Measurements from ENCODE around the gene JARID2.

Gene JARID2

GRCh38 chr6:15356179-15356578 lies 110.3 kb downstream of the JARID2 start:
- no peak for DNase-seq (ENCODE audit: low read depth in 2 of 2)

- no peak for DNase-seq (ENCODE audit: low read depth in 2 of 2)
These were observed 111.1 kb downstream of the JARID2 start for GRCh38 chr6:15356937-15357336.

GRCh38 chr6:15357782-15358181 lies 111.9 kb downstream of the JARID2 start:
- no peak for DNase-seq (ENCODE audit: low read depth in 2 of 2)

- no peak for DNase-seq (ENCODE audit: low read depth in 2 of 2)
These were observed 112.9 kb downstream of the JARID2 start for GRCh38 chr6:15358579-15359327.

GRCh38 chr6:15359335-15359862 lies 113.5 kb downstream of the JARID2 start:
- DNase-seq (ENCODE audit: low read depth in 2 of 2), result no peak

GRCh38 chr6:15360300-15360699 lies 114.4 kb downstream of the JARID2 start:
- no peak for DNase-seq (ENCODE audit: low read depth in 2 of 2)

- DNase-seq (ENCODE audit: low read depth in 2 of 2), result no peak
These were observed 115.3 kb downstream of the JARID2 start for GRCh38 chr6:15361197-15361596.

GRCh38 chr6:15362274-15363160 lies 116.6 kb downstream of the JARID2 start:
- DNase-seq (ENCODE audit: low read depth in 2 of 2), result no peak

- DNase-seq (ENCODE audit: low read depth in 2 of 2), result no peak
These were observed 117.3 kb downstream of the JARID2 start for GRCh38 chr6:15363164-15363522.

GRCh38 chr6:15363523-15364400 lies 117.9 kb downstream of the JARID2 start:
- DNase-seq (ENCODE audit: low read depth in 2 of 2), result no peak

GRCh38 chr6:15364401-15365037 lies 118.7 kb downstream of the JARID2 start:
- DNase-seq (ENCODE audit: low read depth in 2 of 2), result no peak

- DNase-seq (ENCODE audit: low read depth in 2 of 2), result peak; percentile 20 to 23
These were observed 119.4 kb downstream of the JARID2 start for GRCh38 chr6:15365273-15365687.

GRCh38 chr6:15366003-15366535 lies 120.2 kb downstream of the JARID2 start:
- DNase-seq (ENCODE audit: low read depth in 2 of 2), result no peak

- no peak for DNase-seq (ENCODE audit: low read depth in 2 of 2)
These were observed 121.0 kb downstream of the JARID2 start for GRCh38 chr6:15366879-15367278.

- no peak for DNase-seq (ENCODE audit: low read depth in 2 of 2)
These were observed 122.3 kb downstream of the JARID2 start for GRCh38 chr6:15368186-15368585.

GRCh38 chr6:15368873-15369272 lies 123.0 kb downstream of the JARID2 start:
- DNase-seq (ENCODE audit: low read depth in 2 of 2), result no peak

GRCh38 chr6:15369838-15370237 lies 124.0 kb downstream of the JARID2 start:
- no peak for DNase-seq (ENCODE audit: low read depth in 2 of 2)

- DNase-seq (ENCODE audit: low read depth in 2 of 2), result no peak
These were observed 125.1 kb downstream of the JARID2 start for GRCh38 chr6:15370733-15371671.

- no peak for DNase-seq (ENCODE audit: low read depth in 2 of 2)
These were observed 127.1 kb downstream of the JARID2 start for GRCh38 chr6:15372932-15373331.

- DNase-seq (ENCODE audit: low read depth in 2 of 2), result no peak
These were observed 128.2 kb downstream of the JARID2 start for GRCh38 chr6:15374119-15374518.
